DLD1 (cell line): Measurements from ENCODE around the gene NUAK2.
"Not testable (repeated sequence)": the region's sequence is repeated elsewhere in the genome, so short reads cannot be mapped to it uniquely, and the experiment has no call there.

ENCODE experiments used
- in situ Hi-C: cut with HindIII; loops from 2 replicates; pipeline ENCODE4 v1.10.0; 2017; ENCODE audit warnings: low sequenced_read_pairs

The NUAK2 gene

GRCh38 chr1:205300149-205300548, 21.4 kb downstream of the NUAK2 start:
- in situ Hi-C loops, result no loop called here

- in situ Hi-C loops, result no loop called here
These were observed 23.2 kb downstream of the NUAK2 start for GRCh38 chr1:205298191-205298994.

GRCh38 chr1:205297546-205298177, 23.9 kb downstream of the NUAK2 start:
- in situ Hi-C loops, result not testable (repeated sequence)

GRCh38 chr1:205296154-205296553, 25.4 kb downstream of the NUAK2 start:
- in situ Hi-C loops, result no loop called here

GRCh38 chr1:205294934-205295333, 26.6 kb downstream of the NUAK2 start:
- in situ Hi-C loops, result no loop called here

GRCh38 chr1:205294175-205294917, 27.2 kb downstream of the NUAK2 start:
- in situ Hi-C loops, result no loop called here

- in situ Hi-C loops, result no loop called here
These were observed 28.0 kb downstream of the NUAK2 start for GRCh38 chr1:205293350-205294074.

- in situ Hi-C loops, result no loop called here
These were observed 29.9 kb downstream of the NUAK2 start for GRCh38 chr1:205291596-205291995.

GRCh38 chr1:205287767-205288559, 33.6 kb downstream of the NUAK2 start:
- in situ Hi-C loops, result no loop called here

- in situ Hi-C loops, result no loop called here
These were observed 34.5 kb downstream of the NUAK2 start for GRCh38 chr1:205287076-205287475.

- in situ Hi-C loops, result no loop called here
These were observed 35.1 kb downstream of the NUAK2 start for GRCh38 chr1:205286335-205286950.

GRCh38 chr1:205285381-205286101, 36.0 kb downstream of the NUAK2 start:
- in situ Hi-C loops, result no loop called here

- in situ Hi-C loops, result no loop called here
These were observed 37.0 kb downstream of the NUAK2 start for GRCh38 chr1:205284420-205285144.

GRCh38 chr1:205283270-205284147, 38.0 kb downstream of the NUAK2 start:
- in situ Hi-C loops, result no loop called here

- in situ Hi-C loops, result not testable (repeated sequence)
These were observed 40.7 kb downstream of the NUAK2 start for GRCh38 chr1:205280666-205281395.

GRCh38 chr1:205279986-205280385, 41.6 kb downstream of the NUAK2 start:
- in situ Hi-C loops, result no loop called here

GRCh38 chr1:205276689-205277065, 44.9 kb downstream of the NUAK2 start:
- in situ Hi-C loops, result no loop called here
